Bladder microvascular endothelial cell (primary cell): ENCODE results near the gene OTOA. TPM values are rescaled to one million over a fixed set of nuclear protein-coding genes. Genes with fewer than 3 reads are reported as not detected.

Experiments used
- total RNA-seq: library from RNA; depleted of rRNA; stranded (reverse); fragments of >200 nt; gene quantifications from 2 replicates; pipeline ENCODE4 v1.2.3, GENCODE V29; 2014

Gene OTOA
- under 0.01 and 0.06 TPM in 2 replicates for total RNA-seq

GRCh38 chr16:21663889-21664647, at the start of gene OTOA:
TSS of gene OTOA (plus strand) at chr16:21663968. CDS start at chr16:21678515, 14,547 bp downstream.

GRCh38 chr16:21652453-21652852, 11.3 kb upstream of the OTOA start, which contains the start of gene IGSF6:
TSS of gene IGSF6 (minus strand) at chr16:21652608. CDS start at chr16:21652598, 10 bp downstream.

Other genes starting within 250 kb of the OTOA start
- 150 and 151 TPM in 2 replicates for gene METTL9, start 64.4 kb upstream of the OTOA start, total RNA-seq
- gene IGSF6, start 11.4 kb upstream of the OTOA start, total RNA-seq, result not detected in 2 replicates
- 16.8 and 80.6 TPM in 2 replicates for gene NPIPB4, start 193.8 kb downstream of the OTOA start, total RNA-seq